HEK293 (cell line): ENCODE results near the gene VPS37C.

Source experiments
- YY1 ChIP-seq: fragments of 450-650 bp; formaldehyde crosslinking; IDR thresholded peaks from 2 replicates; pipeline ENCODE4 v1.5.1; 2018; ENCODE audit warnings: missing biosample characterization, missing genetic modification characterization
- ZNF274 ChIP-seq, 2 experiments: fragments of 200-500 bp in 1 of 2; fragments of 450-650 bp in 1 of 2; sonication (Bioruptor generic) in 1 of 2; formaldehyde crosslinking in 1 of 2; IDR thresholded peaks; 2 replicates each; pipeline versions ENCODE4 v1.5.1 to v1.6.1; 2014 to 2016; ENCODE audit warnings: borderline replicate concordance in 1 of 2, inconsistent platforms in 1 of 2, low read length in 1 of 2, missing biosample characterization in 1 of 2, missing genetic modification characterization in 1 of 2
- TF ChIP-seq, protein P1 (sequence below): fragments of 450-650 bp; formaldehyde crosslinking; IDR thresholded peaks from 2 replicates; pipeline ENCODE4 v1.5.1; 2016; ENCODE audit warnings: missing biosample characterization, missing genetic modification characterization
- TF ChIP-seq, protein P2 (sequence below): fragments of 450-650 bp; formaldehyde crosslinking; IDR thresholded peaks from 2 replicates; pipeline ENCODE4 v1.5.1; 2016; ENCODE audit warnings: missing biosample characterization, missing genetic modification characterization

DNA sequence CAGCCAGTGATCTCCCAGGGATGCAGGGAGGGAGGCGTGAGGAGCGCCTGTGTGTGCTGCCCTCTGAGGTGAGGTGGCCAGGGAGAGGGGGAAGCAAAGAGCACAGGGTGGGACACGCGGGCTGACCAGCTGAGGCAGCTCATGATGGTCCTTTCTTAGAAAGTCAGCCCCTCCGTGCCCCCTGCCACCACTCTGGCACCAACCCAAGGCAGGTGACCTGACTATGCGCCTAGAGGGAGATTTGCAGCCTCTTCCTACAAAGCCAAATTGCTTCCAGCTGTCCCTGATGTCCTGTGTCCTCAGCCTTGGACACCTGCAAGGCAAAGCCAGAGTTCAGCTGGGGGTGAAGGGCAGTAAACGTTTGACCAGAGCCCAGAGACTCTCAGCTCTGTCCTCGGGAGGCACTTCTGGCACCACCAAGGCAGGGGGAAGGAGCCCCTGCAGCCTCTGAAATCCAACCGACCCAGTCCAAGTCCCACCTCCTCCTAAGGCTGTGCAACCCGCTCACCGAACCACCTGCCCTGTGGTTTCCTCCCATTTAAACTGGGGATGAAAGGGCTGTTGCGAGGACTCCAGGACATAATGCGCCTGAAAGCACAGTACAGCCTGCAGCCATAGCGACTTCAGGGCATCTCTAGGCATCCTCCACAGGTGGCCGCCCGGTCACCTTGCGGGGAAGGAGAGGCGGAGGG is 32.1 kb downstream of the VPS37C start:
- TF ChIP-seq, protein P1, sequence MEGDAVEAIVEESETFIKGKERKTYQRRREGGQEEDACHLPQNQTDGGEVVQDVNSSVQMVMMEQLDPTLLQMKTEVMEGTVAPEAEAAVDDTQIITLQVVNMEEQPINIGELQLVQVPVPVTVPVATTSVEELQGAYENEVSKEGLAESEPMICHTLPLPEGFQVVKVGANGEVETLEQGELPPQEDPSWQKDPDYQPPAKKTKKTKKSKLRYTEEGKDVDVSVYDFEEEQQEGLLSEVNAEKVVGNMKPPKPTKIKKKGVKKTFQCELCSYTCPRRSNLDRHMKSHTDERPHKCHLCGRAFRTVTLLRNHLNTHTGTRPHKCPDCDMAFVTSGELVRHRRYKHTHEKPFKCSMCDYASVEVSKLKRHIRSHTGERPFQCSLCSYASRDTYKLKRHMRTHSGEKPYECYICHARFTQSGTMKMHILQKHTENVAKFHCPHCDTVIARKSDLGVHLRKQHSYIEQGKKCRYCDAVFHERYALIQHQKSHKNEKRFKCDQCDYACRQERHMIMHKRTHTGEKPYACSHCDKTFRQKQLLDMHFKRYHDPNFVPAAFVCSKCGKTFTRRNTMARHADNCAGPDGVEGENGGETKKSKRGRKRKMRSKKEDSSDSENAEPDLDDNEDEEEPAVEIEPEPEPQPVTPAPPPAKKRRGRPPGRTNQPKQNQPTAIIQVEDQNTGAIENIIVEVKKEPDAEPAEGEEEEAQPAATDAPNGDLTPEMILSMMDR (tag by site-specific recombination): no peak
- TF ChIP-seq, protein P2, sequence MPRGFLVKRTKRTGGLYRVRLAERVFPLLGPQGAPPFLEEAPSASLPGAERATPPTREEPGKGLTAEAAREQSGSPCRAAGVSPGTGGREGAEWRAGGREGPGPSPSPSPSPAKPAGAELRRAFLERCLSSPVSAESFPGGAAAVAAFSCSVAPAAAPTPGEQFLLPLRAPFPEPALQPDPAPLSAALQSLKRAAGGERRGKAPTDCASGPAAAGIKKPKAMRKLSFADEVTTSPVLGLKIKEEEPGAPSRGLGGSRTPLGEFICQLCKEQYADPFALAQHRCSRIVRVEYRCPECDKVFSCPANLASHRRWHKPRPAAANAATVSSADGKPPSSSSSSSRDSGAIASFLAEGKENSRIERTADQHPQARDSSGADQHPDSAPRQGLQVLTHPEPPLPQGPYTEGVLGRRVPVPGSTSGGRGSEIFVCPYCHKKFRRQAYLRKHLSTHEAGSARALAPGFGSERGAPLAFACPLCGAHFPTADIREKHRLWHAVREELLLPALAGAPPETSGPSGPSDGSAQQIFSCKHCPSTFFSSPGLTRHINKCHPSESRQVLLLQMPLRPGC (tag by site-specific recombination): no peak
- no peak for TF ChIP-seq ZNF274 (IDR thresholded peaks at IDR 0.05; ENCODE audit: low read length)
- no peak for TF ChIP-seq ZNF274 (tag by site-specific recombination; IDR thresholded peaks at IDR 0.05; ENCODE audit: borderline replicate concordance)
- no peak for TF ChIP-seq YY1
